ENCODE data around the gene ANKS1B.

- no peak for TF ChIP-seq CTCF (IDR thresholded peaks at IDR 0.05)
- no peak for TF ChIP-seq EP300 (IDR thresholded peaks at IDR 0.05)
- TF ChIP-seq POLR2AphosphoS5 (IDR thresholded peaks at IDR 0.05) = no peak
These were observed 861.8 kb downstream of the ANKS1B start for GRCh38 chr12:99122959-99123358.

Data from suprapubic skin (tissue), 4 donors.